Activated CD8-positive, alpha-beta T cell treated with anti-CD3 and anti-CD28 coated beads, Interleukin-2, amount 10 ng/mL, durations not matched to agents 7 days and 5 days (primary cell): Measurements from ENCODE around the gene CAB39L. TPM values are rescaled to one million over a fixed set of nuclear protein-coding genes. Genes with fewer than 3 reads are reported as not detected.

Experiments
- ATAC-seq: fragments of 150-1000 bp; cut with Tn5 transposase; one replicate; pipeline ENCODE4 v1.10.0; 2021; ENCODE audit warnings: moderate library complexity
- CTCF ChIA-PET: fragments of 350-600 bp; sonication (Branson Sonifier 250); formaldehyde crosslinking; loops from one replicate; lab custom pipeline; 2021; ENCODE audit warnings: antibody characterized with exemption; lab: Charles Lee
- POLR2A ChIA-PET: fragments of 350-600 bp; sonication (Branson Sonifier 250); formaldehyde crosslinking; loops from one replicate; lab custom pipeline; 2021; ENCODE audit warnings: antibody characterized with exemption; lab: Charles Lee
- DNase-seq: peaks from one replicate; pipeline ENCODE4 v3.0.0-alpha.2; 2020
- H3K27ac Mint-ChIP-seq: one replicate; pipeline ENCODE4 v1.8.0; 2021; ENCODE audit warnings: mild to moderate bottlenecking, mixed read lengths
- H3K27me3 Mint-ChIP-seq: one replicate; pipeline ENCODE4 v1.8.0; 2021; ENCODE audit warnings: low read depth, mixed read lengths
- H3K36me3 Mint-ChIP-seq: one replicate; pipeline ENCODE4 v1.8.0; 2021; ENCODE audit warnings: low read depth, mixed read lengths
- H3K4me1 Mint-ChIP-seq: one replicate; pipeline ENCODE4 v1.8.0; 2021; ENCODE audit warnings: low read depth, mixed read lengths
- H3K4me3 Mint-ChIP-seq: one replicate; pipeline ENCODE4 v1.8.0; 2021; ENCODE audit warnings: mild to moderate bottlenecking, mixed read lengths
- H3K9me3 Mint-ChIP-seq: one replicate; pipeline ENCODE4 v1.8.0; 2022; ENCODE audit warnings: mixed read lengths; ENCODE audit not compliant: insufficient read depth
- total RNA-seq, 2 experiments: library from RNA; stranded (reverse); gene quantifications; one replicate each; pipeline ENCODE4 v1.2.3, GENCODE V29; 2021

Gene CAB39L
- total RNA-seq, 2 experiments from 2014 or later, result 2.3 to 2.6 TPM

DNA sequence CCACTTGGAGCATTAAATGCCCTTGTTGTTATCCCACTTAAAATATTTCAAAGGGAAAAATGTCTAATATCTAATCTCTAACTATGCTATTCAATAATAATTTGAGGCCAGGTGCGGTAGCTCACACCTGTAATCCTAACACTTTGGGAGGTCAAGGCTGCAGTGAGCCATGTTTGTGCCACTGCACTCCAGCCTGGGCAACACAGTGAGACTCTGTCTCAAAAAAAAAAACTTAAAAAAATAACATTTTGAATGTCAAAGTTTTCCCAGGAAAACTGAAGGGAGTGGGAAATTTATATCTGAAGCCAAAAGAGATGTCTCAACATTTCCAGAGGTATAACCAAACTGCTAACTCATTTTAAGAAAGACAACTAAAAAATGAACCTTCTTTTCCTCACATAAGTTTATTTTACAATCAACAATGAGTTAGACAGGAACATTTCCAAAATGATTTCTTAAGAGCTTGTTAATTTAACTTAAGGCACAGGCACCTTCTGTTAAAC lies 47.9 kb downstream of the CAB39L start:
- H3K4me3 Mint-ChIP-seq, result no peak overlapping the region
- POLR2A ChIA-PET, result no interaction called here

DNA sequence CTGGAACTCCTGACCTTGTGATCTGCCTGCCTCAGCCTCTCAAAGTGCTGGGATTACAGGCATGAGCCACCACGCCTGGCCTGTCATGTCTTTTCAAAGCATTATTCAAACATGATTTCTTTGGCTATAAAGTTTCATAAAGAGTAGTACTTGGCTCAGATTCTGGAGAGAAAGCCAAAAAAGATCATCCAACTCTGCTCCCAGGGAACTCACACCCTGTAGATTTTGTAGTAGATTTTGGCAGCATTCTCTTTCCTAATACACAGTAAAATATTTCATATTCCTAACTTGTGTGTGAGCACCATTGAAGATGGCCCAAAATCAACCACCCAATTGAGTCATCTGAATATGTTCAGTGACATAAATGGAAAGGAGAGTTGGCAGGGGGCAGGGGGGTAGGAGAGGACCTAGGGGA lies 48.4 kb downstream of the CAB39L start:
- ChIA-PET CTCF (no interaction called here), POLR2A (no interaction called here)
- no peak for ATAC-seq
- no peak for DNase-seq
- H3K36me3 Mint-ChIP-seq, result no peaks in the 10 kb centered on the region
- H3K27me3 Mint-ChIP-seq, result peaks cover 4% of the 10 kb centered on the region
- H3K27ac Mint-ChIP-seq, result no peak overlapping the region
- no peak overlapping the region for H3K4me3 Mint-ChIP-seq
- no peaks in the 10 kb centered on the region for H3K9me3 Mint-ChIP-seq
- H3K4me1 Mint-ChIP-seq, result no peaks in the 10 kb centered on the region

More for the DNA sequence above, 47.9 kb downstream of the CAB39L start:
- Mint-ChIP-seq H3K9me3 (no peaks in the 10 kb centered on the region), H3K27me3 (peaks cover 4% of the 10 kb centered on the region), H3K4me1 (no peaks in the 10 kb centered on the region), H3K36me3 (no peaks in the 10 kb centered on the region), H3K27ac (no peak overlapping the region)
- ATAC-seq, result no peak
- DNase-seq, result no peak
- CTCF ChIA-PET, result no interaction called here

DNA sequence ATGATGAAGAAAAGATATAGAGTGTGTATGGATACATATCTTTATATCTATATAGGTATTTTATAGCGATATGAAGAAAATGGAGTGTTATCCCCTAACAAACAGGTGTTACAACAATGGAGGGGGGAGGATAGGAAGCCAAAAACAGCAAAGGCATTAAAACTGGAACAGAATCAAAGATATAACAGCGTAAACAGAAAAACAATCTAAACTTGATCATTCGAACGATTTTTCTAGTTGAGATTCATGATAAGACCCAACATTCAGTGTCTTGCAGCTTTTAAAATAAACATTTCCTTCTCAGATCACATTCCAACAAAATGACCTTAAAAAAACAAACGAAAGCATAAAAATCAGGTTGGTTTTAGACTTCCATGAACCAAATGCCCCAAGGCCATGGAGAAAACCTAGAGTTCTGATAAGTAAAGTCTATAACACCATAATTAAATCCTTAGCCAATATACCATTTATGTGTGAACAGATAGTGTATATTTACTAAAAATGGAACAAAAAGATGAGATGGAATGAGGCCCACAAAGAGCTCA lies 55.7 kb downstream of the CAB39L start:
- Mint-ChIP-seq H3K36me3 (no peaks in the 10 kb centered on the region), H3K4me3 (no peak overlapping the region), H3K27ac (no peak overlapping the region), H3K27me3 (peaks cover 2% of the 10 kb centered on the region), H3K4me1 (no peaks in the 10 kb centered on the region), H3K9me3 (no peaks in the 10 kb centered on the region)
- ChIA-PET CTCF (no interaction called here), POLR2A (no interaction called here)
- DNase-seq (no peak), ATAC-seq (no peak)

DNA sequence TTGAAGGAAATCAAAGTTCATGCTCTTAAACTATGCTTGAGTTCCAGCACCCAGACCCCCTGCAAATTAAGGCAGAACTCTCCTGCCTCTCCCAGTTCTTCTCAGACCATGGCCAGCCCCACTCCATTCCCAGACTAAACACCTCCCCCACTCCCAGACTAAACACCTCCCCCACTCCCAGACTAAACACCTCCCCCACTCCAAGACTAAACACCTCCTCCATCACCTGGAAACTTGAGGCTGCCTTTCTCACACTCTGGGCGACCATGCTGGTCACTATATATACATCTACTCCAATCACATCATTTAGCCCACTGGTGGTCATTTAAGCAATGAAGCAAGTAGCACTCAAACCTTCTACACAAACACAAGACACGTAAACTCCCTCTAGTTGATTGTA lies 57.2 kb downstream of the CAB39L start:
- Mint-ChIP-seq H3K9me3 (no peaks in the 10 kb centered on the region), H3K4me3 (no peak overlapping the region), H3K27me3 (peaks cover 2% of the 10 kb centered on the region), H3K36me3 (no peaks in the 10 kb centered on the region), H3K27ac (no peak overlapping the region), H3K4me1 (no peaks in the 10 kb centered on the region)
- DNase-seq (no peak), ATAC-seq (no peak)
- CTCF ChIA-PET, result interaction anchor here (1.9 kb wide), 1 partner anchor 10 kb away, joined by 4 read pairs; no protein-coding TSS in a partner anchor
- POLR2A ChIA-PET, result no interaction called here

DNA sequence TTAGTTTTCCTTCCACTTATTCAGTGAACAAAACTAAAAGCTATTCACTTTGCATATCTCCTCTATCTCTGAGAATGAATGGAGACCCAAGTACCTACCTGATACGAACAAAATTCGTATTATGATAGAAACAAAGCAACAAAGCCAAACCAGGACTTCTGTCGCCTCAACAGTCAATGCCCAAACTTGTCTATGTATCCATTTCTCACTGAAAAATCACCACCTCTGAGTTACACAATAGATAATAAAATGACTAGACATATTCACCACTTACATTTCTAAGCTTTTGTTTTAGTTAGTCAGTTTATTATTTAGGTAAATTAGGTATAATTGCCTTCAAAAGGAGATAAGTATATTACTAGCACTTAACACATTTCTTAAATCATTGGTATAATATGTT lies 67.7 kb downstream of the CAB39L start:
- ChIA-PET CTCF (interaction anchor here (1.5 kb wide), 1 partner anchor 11 kb away, joined by 4 read pairs; no protein-coding TSS in a partner anchor), POLR2A (no interaction called here)
- DNase-seq, result no peak

DNA sequence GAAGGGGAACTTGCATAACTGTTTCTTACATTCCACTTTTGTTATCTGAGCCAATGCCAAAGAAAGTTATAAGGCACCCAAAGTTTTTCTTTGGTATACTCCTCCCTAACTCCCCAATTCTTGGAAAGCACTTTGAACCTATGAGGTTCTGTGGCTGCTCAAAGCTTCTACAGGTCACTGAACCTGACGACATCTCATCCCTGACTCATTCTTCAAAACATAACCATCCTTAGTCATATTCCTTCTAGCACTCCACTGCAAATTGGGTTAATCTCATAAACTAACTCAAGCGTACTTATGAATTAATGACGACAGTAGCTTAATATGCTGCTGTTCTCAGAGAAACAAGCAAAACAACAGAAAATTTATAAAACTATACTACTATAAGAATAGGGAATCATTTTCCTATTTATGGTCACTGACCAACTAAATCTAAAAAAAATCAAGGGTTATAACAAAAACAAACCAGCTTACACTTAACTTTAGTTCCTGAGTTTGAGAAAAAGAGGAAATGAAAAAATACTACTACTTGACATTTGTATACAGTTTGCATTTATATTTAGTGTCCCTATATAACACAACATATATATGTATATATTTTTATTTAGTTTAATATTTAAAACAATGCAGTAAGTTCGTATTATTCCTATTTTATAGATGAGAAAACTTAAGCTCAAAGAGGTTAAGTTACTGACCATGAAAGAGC lies 69.1 kb downstream of the CAB39L start:
- CTCF ChIA-PET, result interaction anchor here (0.6 to 1.1 kb wide), 3 partner anchors 42 to 112 kb away, joined by 3 to 4 read pairs (median 3); partner anchors contain the start of genes CAB39L and SETDB2
- ATAC-seq, result no peak
- Mint-ChIP-seq H3K4me3 (no peak overlapping the region), H3K27ac (no peak overlapping the region), H3K9me3 (no peaks in the 10 kb centered on the region), H3K36me3 (no peaks in the 10 kb centered on the region), H3K27me3 (peaks cover 10% of the 10 kb centered on the region), H3K4me1 (peaks cover 4% of the 10 kb centered on the region)
- DNase-seq, result no peak
- POLR2A ChIA-PET, result no interaction called here

More for the DNA sequence above, 67.7 kb downstream of the CAB39L start:
- Mint-ChIP-seq H3K36me3 (no peaks in the 10 kb centered on the region), H3K4me1 (peaks cover 4% of the 10 kb centered on the region), H3K4me3 (no peak overlapping the region), H3K27ac (no peak overlapping the region), H3K9me3 (no peaks in the 10 kb centered on the region), H3K27me3 (peaks cover 5% of the 10 kb centered on the region)
- ATAC-seq, result no peak

DNA sequence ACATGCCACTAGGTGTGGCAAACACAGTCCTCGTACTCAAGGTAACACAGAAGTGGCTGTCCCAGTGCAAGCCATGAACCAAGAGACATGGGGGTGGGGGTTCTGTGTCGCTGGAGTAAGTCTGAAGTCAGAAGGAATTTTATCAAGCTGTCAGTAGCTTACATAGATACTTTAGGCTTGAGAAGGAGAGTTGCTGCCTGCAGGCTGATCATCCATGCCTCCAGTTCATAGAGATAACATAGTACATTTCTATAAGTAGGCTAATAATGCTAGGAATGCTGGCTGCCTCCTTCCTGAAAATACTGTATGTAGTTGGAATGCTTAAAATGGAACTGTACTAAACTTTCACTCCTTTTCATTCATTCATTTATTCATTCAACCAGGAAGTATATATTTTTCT lies 70.1 kb downstream of the CAB39L start:
- POLR2A ChIA-PET, result interaction anchor here (0.6 kb wide), 1 partner anchor 151 kb away, joined by 7 read pairs; no protein-coding TSS in a partner anchor

DNA sequence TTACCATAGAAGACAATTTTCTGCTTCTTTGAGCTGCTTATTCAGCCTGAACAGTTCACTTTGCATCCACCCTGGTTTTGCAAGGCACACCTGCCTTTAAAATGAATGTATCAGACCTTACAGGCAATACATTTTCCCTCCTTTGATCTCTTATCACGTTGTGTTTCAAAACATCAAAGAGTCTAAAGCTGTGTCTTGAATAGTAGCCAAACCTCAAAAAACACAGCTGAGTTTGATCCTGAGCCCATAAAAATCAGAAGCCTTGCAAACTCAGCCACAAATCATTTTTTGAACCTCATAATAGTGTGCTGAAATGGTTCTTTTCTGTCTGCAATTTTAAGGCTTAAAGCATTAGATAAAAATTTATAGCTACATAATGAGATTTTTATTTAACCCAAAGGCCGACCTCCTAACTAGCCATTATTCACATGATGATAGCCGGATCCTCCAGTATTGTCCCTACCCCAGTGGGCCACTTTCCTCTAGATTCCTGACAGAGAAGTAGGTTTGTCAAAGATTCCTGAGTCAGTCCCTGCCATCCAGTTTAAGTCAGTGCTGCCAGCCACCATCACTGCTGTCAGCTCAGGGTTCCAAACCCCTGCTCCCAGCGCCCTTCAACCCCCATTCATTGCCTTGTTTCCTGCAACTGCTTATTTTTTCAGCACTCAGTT lies 71.8 kb downstream of the CAB39L start:
- H3K27me3 Mint-ChIP-seq, result peaks cover 10% of the 10 kb centered on the region
- H3K27ac Mint-ChIP-seq, result no peak overlapping the region
- H3K36me3 Mint-ChIP-seq, result no peaks in the 10 kb centered on the region
- ChIA-PET CTCF (interaction anchor here (1.1 kb wide), 1 partner anchor 18 kb away, joined by 3 read pairs; no protein-coding TSS in a partner anchor), POLR2A (interaction anchor here (0.6 kb wide), 1 partner anchor 1053 kb away, joined by 3 read pairs; no protein-coding TSS in a partner anchor)
- H3K4me3 Mint-ChIP-seq, result no peak overlapping the region
- ATAC-seq (no peak), DNase-seq (no peak)
- H3K4me1 Mint-ChIP-seq, result peaks cover 4% of the 10 kb centered on the region
- no peaks in the 10 kb centered on the region for H3K9me3 Mint-ChIP-seq

More for the DNA sequence above, 70.1 kb downstream of the CAB39L start:
- DNase-seq (no peak), ATAC-seq (no peak)
- Mint-ChIP-seq H3K4me3 (no peak overlapping the region), H3K36me3 (no peaks in the 10 kb centered on the region), H3K27me3 (peaks cover 10% of the 10 kb centered on the region), H3K4me1 (peaks cover 4% of the 10 kb centered on the region), H3K27ac (no peak overlapping the region), H3K9me3 (no peaks in the 10 kb centered on the region)
- CTCF ChIA-PET, result no interaction called here

DNA sequence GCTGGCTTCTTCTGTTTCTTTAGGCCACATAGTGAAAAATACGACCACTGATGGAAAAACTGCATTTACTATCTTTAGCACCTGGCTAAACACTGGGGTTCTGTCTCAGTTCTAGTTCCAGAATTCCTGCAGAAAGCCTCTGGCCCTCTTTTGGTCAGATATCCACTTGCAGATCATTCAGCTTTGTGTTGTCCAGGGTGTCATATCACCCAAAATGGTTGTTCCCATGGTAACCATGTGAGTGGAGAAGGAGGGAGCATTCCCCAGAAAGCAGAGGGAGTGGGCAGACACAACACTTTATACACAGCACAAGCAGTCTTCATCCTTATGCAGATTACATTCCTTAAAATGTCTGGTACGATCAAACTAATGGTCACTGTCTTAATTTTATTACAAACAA lies 73.5 kb downstream of the CAB39L start:
- CTCF ChIA-PET, result interaction anchor here (0.6 to 1.1 kb wide), 2 partner anchors 11 to 15 kb away, joined by 3 read pairs; no protein-coding TSS in a partner anchor
- no peak for DNase-seq
- Mint-ChIP-seq H3K27me3 (peaks cover 10% of the 10 kb centered on the region), H3K36me3 (no peaks in the 10 kb centered on the region), H3K27ac (no peak overlapping the region), H3K4me3 (no peak overlapping the region), H3K4me1 (peaks cover 4% of the 10 kb centered on the region), H3K9me3 (no peaks in the 10 kb centered on the region)
- POLR2A ChIA-PET, result no interaction called here
- no peak for ATAC-seq

DNA sequence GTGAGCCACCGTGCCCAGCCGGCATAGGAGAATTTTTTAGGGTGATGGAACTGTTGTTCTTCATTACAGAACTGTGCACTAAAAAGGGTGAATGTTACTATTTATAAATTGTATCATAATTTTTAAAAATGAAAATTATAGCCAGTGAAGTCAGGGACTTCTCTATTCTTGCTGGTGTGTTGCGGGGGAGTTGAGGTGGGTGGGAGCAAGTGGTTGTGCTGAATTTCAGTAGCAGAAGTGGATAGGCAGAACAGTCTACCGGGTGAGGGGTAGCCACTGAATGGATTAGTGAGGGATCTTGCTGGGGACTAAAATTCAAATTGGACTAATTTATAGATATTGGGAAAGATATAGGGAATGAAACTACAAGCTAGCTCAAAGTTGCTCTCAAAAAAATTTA lies 74.0 kb downstream of the CAB39L start:
- Mint-ChIP-seq H3K4me1 (peaks cover 4% of the 10 kb centered on the region), H3K36me3 (no peaks in the 10 kb centered on the region), H3K9me3 (no peaks in the 10 kb centered on the region), H3K27me3 (peaks cover 12% of the 10 kb centered on the region), H3K27ac (no peak overlapping the region), H3K4me3 (no peak overlapping the region)
- ATAC-seq (no peak), DNase-seq (no peak)
- CTCF ChIA-PET, result no interaction called here
- POLR2A ChIA-PET, result no interaction called here

DNA sequence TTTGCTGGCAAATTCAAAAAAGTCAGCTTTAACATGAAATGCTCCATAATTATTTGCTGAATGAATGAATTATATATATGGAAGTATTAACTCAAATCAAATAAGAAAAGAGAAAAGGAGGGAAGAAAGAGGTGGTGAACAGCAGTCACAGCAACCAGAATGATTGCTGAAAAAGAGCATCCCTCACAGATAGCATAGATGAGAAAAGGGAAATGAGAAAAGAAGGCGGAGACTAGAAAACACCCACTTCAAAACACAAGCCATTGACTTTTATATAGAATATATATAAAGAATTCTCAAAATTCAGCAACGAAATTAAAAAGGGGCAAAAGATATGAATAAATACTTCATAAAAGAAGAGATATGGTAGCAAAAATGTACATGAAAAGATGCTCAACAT lies 75.2 kb downstream of the CAB39L start:
- POLR2A ChIA-PET, result no interaction called here
- H3K36me3 Mint-ChIP-seq, result no peaks in the 10 kb centered on the region

More for the DNA sequence above, 75.2 kb downstream of the CAB39L start:
- CTCF ChIA-PET, result no interaction called here
- Mint-ChIP-seq H3K4me1 (peaks cover 4% of the 10 kb centered on the region), H3K27ac (no peak overlapping the region), H3K4me3 (no peak overlapping the region), H3K9me3 (peaks cover 6% of the 10 kb centered on the region), H3K27me3 (peaks cover 10% of the 10 kb centered on the region)
- DNase-seq, result no peak
- ATAC-seq, result no peak
